IMR-90 (cell line): ENCODE measurements around the gene NDP. TPM values are rescaled to one million over a fixed set of nuclear protein-coding genes. Genes with fewer than 3 reads are reported as not detected.

Experiments used
- ATAC-seq: fragments of 200-7000 bp; cut with Tn5 transposase; 2 replicates; pipeline ENCODE4 v1.9.1; 2020; ENCODE audit warnings: low read depth, mild to moderate bottlenecking, moderate library complexity
- BruUV-seq: library from RNA; stranded (reverse); fragments of 400-500 nt; replicated peaks from 2 replicates; lab custom pipeline; 2021; lab: Mats Ljungman, UMichigan
- CTCF ChIA-PET: fragments of 300-600 bp; formaldehyde crosslinking; extraction: SDS; loops from one replicate; lab custom pipeline; 2021; ENCODE audit warnings: antibody characterized with exemption; lab: Yijun Ruan, JAX
- POLR2A ChIA-PET: fragments of 300-600 bp; sonication (Branson Sonifier 250); formaldehyde crosslinking; loops from one replicate; lab custom pipeline; 2022; ENCODE audit warnings: antibody characterized with exemption; ENCODE audit not compliant: unreplicated experiment; lab: Charles Lee
- DNase-seq: peaks from one replicate; pipeline ENCODE4 v3.0.0; 2013
- H2AFZ ChIP-seq: replicated peaks from 2 replicates; pipeline ENCODE3; 2013; ENCODE audit warnings: low read length, mild to moderate bottlenecking; ENCODE audit not compliant: poor library complexity
- H2AK5ac ChIP-seq: 2 replicates; pipeline ENCODE4 v1.6.1; 2013; ENCODE audit warnings: low read depth, low read length, inconsistent platforms
- H2AK9ac ChIP-seq: replicated peaks from 2 replicates; pipeline ENCODE3; 2013; ENCODE audit warnings: mild to moderate bottlenecking, low read depth, low read length, moderate library complexity; ENCODE audit not compliant: poor library complexity
- H2BK120ac ChIP-seq: 2 replicates; pipeline ENCODE4 v1.6.1; 2013; ENCODE audit warnings: low read depth, low read length, inconsistent platforms
- H2BK15ac ChIP-seq: 3 replicates; pipeline ENCODE4 v1.6.1; 2013; ENCODE audit warnings: low read depth, low read length, inconsistent platforms
- H2BK20ac ChIP-seq: 2 replicates; pipeline ENCODE4 v1.6.1; 2013; ENCODE audit warnings: low read depth, mild to moderate bottlenecking, inconsistent platforms, low read length, moderate library complexity
- H2BK5ac ChIP-seq: 2 replicates; pipeline ENCODE4 v1.6.1; 2013; ENCODE audit warnings: mild to moderate bottlenecking, low read depth, low read length, inconsistent platforms; ENCODE audit not compliant: poor library complexity, severe bottlenecking
- H3K14ac ChIP-seq: replicated peaks from 2 replicates; pipeline ENCODE4 v1.6.1; 2013; ENCODE audit warnings: low read depth, low read length, inconsistent platforms
- H3K18ac ChIP-seq: 2 replicates; pipeline ENCODE4 v1.6.1; 2013; ENCODE audit warnings: low read depth, low read length, control low read depth
- H3K23ac ChIP-seq: 2 replicates; pipeline ENCODE4 v1.6.1; 2013; ENCODE audit warnings: low read depth, low read length, inconsistent platforms
- H3K27ac ChIP-seq: 2 replicates; pipeline ENCODE4 v1.5.1; 2013; ENCODE audit warnings: mild to moderate bottlenecking, control low read depth, low read length; ENCODE audit not compliant: insufficient read depth
- H3K27me3 ChIP-seq: 2 replicates; pipeline ENCODE4 v1.6.1; 2013; ENCODE audit warnings: low read length; ENCODE audit not compliant: control insufficient read depth, insufficient read depth
- H3K36me3 ChIP-seq: 2 replicates; pipeline ENCODE4 v1.6.1; 2013; ENCODE audit warnings: low read length, mixed read lengths; ENCODE audit not compliant: control insufficient read depth, insufficient read depth
- H3K4ac ChIP-seq: 2 replicates; pipeline ENCODE4 v1.6.1; 2013; ENCODE audit warnings: low read depth, low read length, inconsistent platforms
- H3K4me1 ChIP-seq: 2 replicates; pipeline ENCODE4 v1.6.1; 2013; ENCODE audit warnings: low read length, mixed read lengths; ENCODE audit not compliant: control insufficient read depth, insufficient read depth
- H3K4me2 ChIP-seq: 2 replicates; pipeline ENCODE4 v1.6.1; 2013; ENCODE audit warnings: low read depth, mild to moderate bottlenecking, control low read depth, low read length, moderate library complexity
- H3K4me3 ChIP-seq: 2 replicates; pipeline ENCODE4 v1.5.1; 2013; ENCODE audit warnings: low read depth, mild to moderate bottlenecking, control low read depth, low read length, moderate library complexity; ENCODE audit not compliant: insufficient read depth
- H3K56ac ChIP-seq: 2 replicates; pipeline ENCODE4 v1.6.1; 2013; ENCODE audit warnings: low read length, inconsistent platforms; ENCODE audit not compliant: insufficient read depth; ENCODE audit errors: extremely low read depth
- H3K79me1 ChIP-seq, 2 experiments: 2 replicates each; pipeline ENCODE4 v1.6.1; 2013; ENCODE audit warnings: low read length in 2 of 2, inconsistent platforms in 1 of 2, low read depth in 1 of 2
- H3K9ac ChIP-seq: 2 replicates; pipeline ENCODE4 v1.6.1; 2013; ENCODE audit warnings: low read depth, low read length, control low read depth
- H3K9me1 ChIP-seq: 2 replicates; pipeline ENCODE4 v1.6.1; 2013; ENCODE audit warnings: low read length, inconsistent platforms; ENCODE audit not compliant: insufficient read depth
- H3K9me3 ChIP-seq: 2 replicates; pipeline ENCODE4 v1.6.1; 2013; ENCODE audit warnings: low read length; ENCODE audit not compliant: control insufficient read depth, insufficient read depth
- H4K20me1 ChIP-seq: 2 replicates; pipeline ENCODE4 v1.6.1; 2013; ENCODE audit warnings: low read length, inconsistent platforms; ENCODE audit not compliant: insufficient read depth
- H4K5ac ChIP-seq: 2 replicates; pipeline ENCODE4 v1.6.1; 2013; ENCODE audit warnings: mild to moderate bottlenecking, low read depth, low read length, control low read depth
- H4K8ac ChIP-seq, 2 experiments: 2 replicates each; pipeline ENCODE4 v1.6.1; 2013; ENCODE audit warnings: low read depth in 2 of 2, low read length in 2 of 2, control low read depth in 1 of 2, inconsistent platforms in 1 of 2
- H4K91ac ChIP-seq: 2 replicates; pipeline ENCODE4 v1.6.1; 2013; ENCODE audit warnings: low read depth, low read length, inconsistent platforms; ENCODE audit not compliant: insufficient read depth
- BHLHE40 ChIP-seq: fragments of 150-350 bp; IDR thresholded peaks from 2 replicates; pipeline ENCODE4 v1.6.1; 2016; ENCODE audit warnings: mild to moderate bottlenecking, low read depth, low read length
- CEBPB ChIP-seq: IDR thresholded peaks from 2 replicates; pipeline ENCODE4 v1.6.1; 2012; ENCODE audit warnings: low read depth, low read length, improper control_type of control experiment
- CHD1 ChIP-seq: IDR thresholded peaks from 2 replicates; pipeline ENCODE4 v1.6.1; 2012; ENCODE audit warnings: low read depth, low read length, improper control_type of control experiment
- FOS ChIP-seq: fragments of 150-350 bp; IDR thresholded peaks from 2 replicates; pipeline ENCODE4 v1.6.1; 2016; ENCODE audit warnings: low read depth, low read length
- MAFK ChIP-seq: IDR thresholded peaks from 2 replicates; pipeline ENCODE4 v1.6.1; 2012; ENCODE audit warnings: low read depth, low read length, improper control_type of control experiment
- MAZ ChIP-seq: IDR thresholded peaks from 2 replicates; pipeline ENCODE4 v1.6.1; 2012; ENCODE audit warnings: low read depth, mild to moderate bottlenecking, low read length, improper control_type of control experiment, moderate library complexity, borderline replicate concordance
- MXI1 ChIP-seq: IDR thresholded peaks from 2 replicates; pipeline ENCODE4 v1.6.1; 2012; ENCODE audit warnings: low read depth, mild to moderate bottlenecking, low read length, moderate library complexity, borderline replicate concordance
- NFE2L2 ChIP-seq: fragments of 150-350 bp; IDR thresholded peaks from 2 replicates; pipeline ENCODE4 v1.6.1; 2016; ENCODE audit warnings: low read depth, mild to moderate bottlenecking, low read length
- POLR2A ChIP-seq: IDR thresholded peaks from 2 replicates; pipeline ENCODE4 v1.6.1; 2012; ENCODE audit warnings: mild to moderate bottlenecking, low read depth, low read length
- RAD21 ChIP-seq: IDR thresholded peaks from 2 replicates; pipeline ENCODE4 v1.6.1; 2012; ENCODE audit warnings: low read length, improper control_type of control experiment
- RCOR1 ChIP-seq: IDR thresholded peaks from 2 replicates; pipeline ENCODE4 v1.6.1; 2012; ENCODE audit warnings: mild to moderate bottlenecking, low read length, improper control_type of control experiment; ENCODE audit not compliant: insufficient replicate concordance
- RFX5 ChIP-seq: IDR thresholded peaks from 2 replicates; pipeline ENCODE4 v1.8.0; 2012; ENCODE audit warnings: low read depth, mild to moderate bottlenecking, low read length, moderate library complexity
- SMC3 ChIP-seq: fragments of 150-350 bp; IDR thresholded peaks from 2 replicates; pipeline ENCODE4 v1.6.1; 2016; ENCODE audit warnings: low read depth, mild to moderate bottlenecking, antibody characterized with exemption, low read length, moderate library complexity
- USF2 ChIP-seq: fragments of 150-350 bp; IDR thresholded peaks from 2 replicates; pipeline ENCODE4 v1.6.1; 2017; ENCODE audit warnings: mild to moderate bottlenecking, antibody characterized with exemption, low read length, low read depth
- WGBS, 2 experiments: methylation state at CpG; one replicate each; pipeline versions ENCODE4 v1.1.5 to v1.1.7; 2013; ENCODE audit warnings: missing lambda C conversion rate in 2 of 2; ENCODE audit not compliant: insufficient read length in 1 of 2; ENCODE audit errors: extremely low coverage in 2 of 2; 5-methylcytosine and 5-hydroxymethylcytosine counted together
- dilution Hi-C: fragments of 300-500 bp; cut with HindIII; formaldehyde crosslinking; loops from one replicate; pipeline ENCODE4 v1.14.3; 2018; ENCODE audit warnings: low sequenced_read_pairs; ENCODE audit not compliant: unreplicated experiment
- in situ Hi-C: fragments of 300-500 bp; cut with MboI; formaldehyde crosslinking; loops from 3 replicates; pipeline ENCODE4 v1.14.3; 2019; ENCODE audit warnings: low sequenced_read_pairs, inconsistent platforms, mixed read lengths
- intact Hi-C: fragments of 100-400 bp; cut with micrococcal nuclease; formaldehyde crosslinking; loops from 2 replicates; pipeline ENCODE4 v1.10.0; 2022
- polyA plus RNA-seq, 3 experiments: library from polyadenylated mRNA; depleted of rRNA; stranded (reverse); fragments of >200 nt; gene quantifications; 2 replicates each; pipeline ENCODE4 v1.2.3, GENCODE V29; 2012; ENCODE audit warnings: low replicate concordance in 1 of 3
- total RNA-seq: library from RNA; depleted of rRNA; stranded (reverse); fragments of >200 nt; gene quantifications from 2 replicates; pipeline ENCODE4 v1.2.3, GENCODE V29; 2012
- TF ChIP-seq, protein P1 (sequence below): fragments of 150-350 bp; IDR thresholded peaks from 2 replicates; pipeline ENCODE4 v1.6.1; 2016; ENCODE audit warnings: low read depth, mild to moderate bottlenecking, low read length, moderate library complexity, borderline replicate concordance

The NDP gene
- total and polyA plus RNA-seq, 2 of the 4 experiments (the other 2 are of a cell fraction): 0.36 to 0.39 TPM

DNA sequence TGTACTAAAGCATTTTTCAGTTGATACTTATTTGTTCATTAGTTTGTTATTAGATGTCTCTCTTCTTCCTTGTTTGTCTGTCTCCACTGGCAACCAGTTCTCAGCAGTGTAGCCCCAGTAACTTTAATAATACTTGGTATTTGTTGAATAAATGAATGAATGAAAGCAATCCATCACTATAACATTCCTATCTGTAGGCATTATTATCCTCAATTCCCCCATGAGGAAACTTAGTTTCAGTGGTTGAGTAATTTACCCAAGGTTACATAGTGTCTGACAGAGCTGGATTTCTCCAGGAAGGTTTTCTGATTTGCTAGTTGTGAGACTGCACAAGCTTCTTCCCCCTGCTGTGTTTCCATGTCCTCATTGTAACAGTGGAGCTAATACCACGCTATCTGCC is 63.2 kb downstream of the NDP start:
- no peaks in the 10 kb centered on the region for H4K20me1 ChIP-seq
- TF ChIP-seq SMC3 (no peak), MAZ (no peak), POLR2A (no peak), RCOR1 (no peak), CHD1 (no peak), MAFK (no peak), FOS (no peak), CEBPB (no peak), RFX5 (no peak), BHLHE40 (no peak), RAD21 (no peak), USF2 (no peak), NFE2L2 (no peak), MXI1 (no peak)
- TF ChIP-seq, protein P1, sequence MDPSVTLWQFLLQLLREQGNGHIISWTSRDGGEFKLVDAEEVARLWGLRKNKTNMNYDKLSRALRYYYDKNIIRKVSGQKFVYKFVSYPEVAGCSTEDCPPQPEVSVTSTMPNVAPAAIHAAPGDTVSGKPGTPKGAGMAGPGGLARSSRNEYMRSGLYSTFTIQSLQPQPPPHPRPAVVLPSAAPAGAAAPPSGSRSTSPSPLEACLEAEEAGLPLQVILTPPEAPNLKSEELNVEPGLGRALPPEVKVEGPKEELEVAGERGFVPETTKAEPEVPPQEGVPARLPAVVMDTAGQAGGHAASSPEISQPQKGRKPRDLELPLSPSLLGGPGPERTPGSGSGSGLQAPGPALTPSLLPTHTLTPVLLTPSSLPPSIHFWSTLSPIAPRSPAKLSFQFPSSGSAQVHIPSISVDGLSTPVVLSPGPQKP: no peak
- no peak overlapping the region for H2BK120ac ChIP-seq
- in situ Hi-C loops: no loop called here
- no peak overlapping the region for H2BK15ac ChIP-seq
- ChIA-PET CTCF (no interaction called here), POLR2A (no interaction called here)
- no peak overlapping the region for H3K4ac ChIP-seq
- H4K5ac ChIP-seq: no peak overlapping the region
- no peak overlapping the region for H4K8ac ChIP-seq
- dilution Hi-C loops: no loop called here
- H3K56ac ChIP-seq: no peak overlapping the region
- H3K27ac ChIP-seq: no peak overlapping the region
- no peak overlapping the region for H3K18ac ChIP-seq
- no peaks in the 10 kb centered on the region; the same call in 1 of the 2 replicates for H3K9me1 ChIP-seq
- H2AFZ ChIP-seq: no peak overlapping the region
- H2BK5ac ChIP-seq: no peak overlapping the region
- H3K36me3 ChIP-seq: no peaks in the 10 kb centered on the region
- H3K4me3 ChIP-seq: no peak overlapping the region
- H3K27me3 ChIP-seq: no peaks in the 10 kb centered on the region; the same call in none of the 2 replicates
- no CpG with 5 or more reads among the region's 1 CpG for WGBS, 2 experiments
- no peak overlapping the region for H3K23ac ChIP-seq
- intact Hi-C loops: no loop called here
- no peak overlapping the region for H3K9ac ChIP-seq
- ATAC-seq (no peak), DNase-seq (no peak)
- H3K14ac ChIP-seq: no peak overlapping the region
- H2AK5ac ChIP-seq: no peak overlapping the region
- no peak overlapping the region for H2BK20ac ChIP-seq
- no peaks in the 10 kb centered on the region for H3K79me1 ChIP-seq
- no TSS peak for BruUV-seq
- H3K4me2 ChIP-seq: no peak overlapping the region
- no peak overlapping the region for H2AK9ac ChIP-seq
- no peaks in the 10 kb centered on the region for H3K4me1 ChIP-seq
- H4K91ac ChIP-seq: no peak overlapping the region
- H3K9me3 ChIP-seq: no peaks in the 10 kb centered on the region
